Stimulated activated CD8-positive, alpha-beta memory T cell treated with anti-CD3 and anti-CD28 coated beads, Interleukin-12 subunit alpha, Interleukin-12 subunit beta, amount 100 ng/mL, for 24 hours (primary cell): Measurements from ENCODE around the gene GNRH2.
"Not testable (repeated sequence)": the region's sequence is repeated elsewhere in the genome, so short reads cannot be mapped to it uniquely, and the experiment has no call there.

Experiments
- DNase-seq: peaks from one replicate; pipeline ENCODE4 v3.0.0-alpha.2; 2020; ENCODE audit errors: extremely low read depth

The GNRH2 gene, protein sequence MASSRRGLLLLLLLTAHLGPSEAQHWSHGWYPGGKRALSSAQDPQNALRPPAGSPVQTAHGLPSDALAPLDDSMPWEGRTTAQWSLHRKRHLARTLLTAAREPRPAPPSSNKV

DNA sequence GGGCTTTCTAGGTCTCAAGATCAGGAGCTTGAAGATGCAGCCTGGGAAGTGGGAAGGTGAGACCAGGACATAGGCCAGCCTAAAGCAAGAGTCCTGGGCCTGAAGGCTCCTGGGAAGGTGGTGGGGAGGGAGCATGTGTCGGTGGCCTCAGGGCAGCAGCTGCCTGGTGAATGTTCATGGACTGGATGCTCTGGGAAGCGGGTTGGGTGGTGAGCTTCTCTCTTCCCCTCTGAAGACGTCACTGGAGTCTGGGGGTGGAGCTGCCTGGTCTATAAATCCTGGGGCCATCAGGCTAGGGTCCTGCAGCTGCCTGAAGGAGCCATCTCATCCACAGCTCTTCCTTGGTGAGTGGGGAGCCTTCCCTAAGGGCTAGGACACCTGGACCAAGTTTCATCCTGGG is at the start of gene GNRH2:
Gene GNRH2 (plus strand): TSS at position 301 of the 400 bp plus-strand sequence. CDS start 793 bp downstream, outside the sequence.
- DNase-seq, result no peak

DNA sequence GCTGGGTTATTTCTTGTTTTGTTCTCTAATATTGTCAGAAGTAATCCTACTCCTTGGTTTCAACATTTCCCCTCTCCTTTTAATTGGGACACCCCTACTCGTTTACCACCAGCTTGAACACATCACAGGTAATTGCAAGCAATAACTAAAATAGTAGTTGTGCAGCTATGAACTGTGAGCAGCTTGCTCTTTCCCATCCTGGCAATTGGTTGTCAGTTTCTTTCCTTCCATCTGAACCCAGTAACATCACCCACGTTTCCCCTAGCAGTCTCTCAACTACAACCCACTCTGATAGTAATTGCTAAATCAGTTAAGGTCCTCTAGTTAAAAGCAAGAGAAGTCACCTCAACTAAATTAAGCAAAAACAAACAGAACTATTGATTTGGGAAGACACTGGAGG is 47.6 kb upstream of the GNRH2 start:
- DNase-seq, result no peak

DNA sequence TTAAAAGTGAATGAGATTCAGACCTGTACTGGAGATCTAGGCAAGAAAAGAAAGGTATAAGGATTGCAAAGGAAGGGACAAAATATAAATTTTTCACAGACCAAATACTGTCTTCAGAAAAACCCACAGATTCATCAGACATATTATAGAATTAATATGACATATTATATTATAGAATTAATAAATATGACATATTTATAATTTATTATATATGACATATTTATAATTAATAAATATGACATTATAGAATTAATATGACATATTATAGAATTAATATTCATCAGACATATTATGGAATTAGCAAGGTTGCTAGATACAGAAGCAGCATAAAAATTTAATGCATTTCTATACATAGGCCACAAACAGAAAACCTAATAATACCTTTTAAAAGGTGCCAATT is 44.7 kb upstream of the GNRH2 start:
- no peak for DNase-seq

DNA sequence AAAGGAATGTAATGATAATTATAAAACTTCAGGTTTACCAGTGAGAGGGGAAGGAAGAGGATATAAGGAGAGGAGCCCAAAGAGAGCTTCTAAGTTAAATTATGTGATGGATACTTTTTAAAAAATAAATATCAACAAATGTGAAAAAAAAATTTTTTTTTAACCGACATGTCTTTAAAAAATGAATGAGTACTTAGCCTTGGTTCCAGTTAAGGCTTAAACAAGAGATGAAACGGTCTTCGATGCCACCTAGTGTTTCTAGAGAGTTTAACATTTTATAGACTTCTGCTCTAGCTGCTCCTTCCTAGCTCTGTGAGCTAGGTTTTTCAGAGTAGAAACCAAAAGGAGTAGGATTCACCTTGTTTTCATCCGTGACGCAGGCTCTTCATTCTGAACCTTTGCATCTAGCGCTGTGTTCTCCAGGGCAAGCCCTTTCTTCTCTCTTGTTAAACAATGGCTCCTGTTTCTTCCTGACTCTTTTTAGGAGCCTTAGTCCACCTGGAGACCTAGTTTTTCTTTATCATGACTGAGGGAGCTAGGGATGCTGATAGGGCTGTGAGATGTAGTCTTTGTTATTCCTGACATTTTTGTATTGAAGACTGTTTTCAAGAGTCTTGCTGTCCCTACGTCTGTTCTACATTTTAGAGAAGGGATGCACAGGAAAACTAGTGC is 42.4 kb upstream of the GNRH2 start:
- DNase-seq, result no peak

DNA sequence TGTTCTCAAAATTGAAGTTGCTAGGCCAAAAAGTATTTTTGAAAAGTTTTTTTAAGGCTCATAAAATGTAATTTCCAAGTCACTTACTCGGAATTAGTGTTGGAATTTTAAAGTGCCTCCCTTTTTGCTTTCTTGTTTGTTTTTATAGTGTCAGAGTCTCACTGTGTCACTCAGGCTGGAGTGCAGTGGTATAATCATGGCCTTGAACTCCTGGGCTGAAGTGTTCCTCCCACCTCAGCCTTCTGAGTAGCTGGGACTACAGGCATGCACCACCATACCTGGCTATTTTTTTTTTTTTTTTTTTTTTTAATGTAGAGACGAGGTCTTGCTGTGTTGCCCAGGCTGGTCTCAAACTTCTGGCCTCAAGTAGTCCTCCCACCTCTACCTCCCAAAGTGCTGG is 40.0 kb upstream of the GNRH2 start:
- DNase-seq, result no peak

DNA sequence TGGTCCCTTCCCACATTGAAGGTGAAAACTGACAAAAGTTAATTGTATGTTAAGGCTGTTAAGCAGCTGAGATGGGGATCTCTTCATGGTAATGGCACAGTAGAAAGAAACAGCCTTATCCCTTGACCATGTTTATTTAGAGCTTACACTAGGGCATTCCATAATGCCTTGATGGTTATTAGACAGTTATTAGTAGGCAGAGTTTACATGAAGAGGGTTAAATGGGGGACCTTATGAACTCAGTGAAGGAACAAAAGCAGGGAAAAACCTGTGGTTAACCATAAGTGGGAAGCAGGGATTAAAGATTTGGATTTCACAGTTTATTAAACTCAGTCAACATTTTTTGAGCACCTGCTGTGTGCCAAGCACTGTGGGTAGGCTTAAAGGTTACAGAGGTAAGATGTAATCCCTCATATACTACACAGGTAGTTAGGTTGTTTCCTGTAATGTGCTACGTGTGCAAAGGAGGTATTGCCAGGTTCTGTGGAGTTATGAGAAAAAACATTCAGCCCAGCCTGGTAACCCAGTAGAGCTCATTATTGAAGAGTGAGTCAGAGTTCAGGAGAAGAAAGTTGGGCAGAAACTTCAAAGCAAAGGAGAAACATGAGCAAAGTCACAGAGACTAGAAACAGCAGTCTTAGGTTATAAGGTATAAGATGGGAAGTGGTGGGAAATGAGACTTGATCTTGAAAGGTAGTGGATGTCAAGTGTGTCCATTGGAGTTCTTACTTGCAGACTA is 32.3 kb upstream of the GNRH2 start:
- DNase-seq, result no peak

DNA sequence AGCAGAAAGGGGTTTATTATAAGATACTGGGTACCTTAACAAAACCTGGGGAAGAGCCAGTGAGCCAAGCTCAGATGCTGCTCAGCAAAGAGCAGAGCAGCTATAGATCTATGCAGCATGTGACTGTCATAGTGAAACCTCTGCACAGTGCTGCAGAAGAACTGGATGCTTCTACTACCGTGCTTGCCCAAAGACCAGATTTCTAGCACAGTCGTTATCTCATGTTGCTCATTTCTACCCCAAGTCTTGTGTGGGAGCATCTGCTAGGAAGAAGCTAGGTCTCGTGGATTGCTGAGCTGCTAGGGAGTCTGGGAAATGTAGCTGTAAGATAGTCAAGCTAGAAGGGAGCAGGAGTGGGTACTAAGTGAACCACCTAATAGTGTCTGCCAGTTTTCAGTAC is 31.7 kb upstream of the GNRH2 start:
- no peak for DNase-seq

DNA sequence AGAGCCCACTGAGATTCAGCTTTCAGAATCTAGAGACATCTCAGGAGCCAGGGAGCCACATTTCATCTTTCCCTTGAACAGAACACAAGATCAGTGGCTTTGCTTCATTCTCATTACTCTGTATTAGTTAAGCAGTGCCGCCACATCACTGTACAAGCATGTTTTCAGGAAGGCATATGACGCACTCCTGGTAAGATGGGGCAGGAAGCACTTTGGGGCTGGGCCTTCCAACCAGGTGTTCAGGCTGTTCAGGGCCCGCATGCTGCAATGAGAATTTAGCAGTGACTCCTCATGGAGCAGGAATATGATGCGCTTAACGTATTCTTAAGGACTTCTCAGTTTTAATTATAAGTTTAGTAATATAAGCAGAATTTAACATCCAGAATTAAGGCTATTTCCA is 29.7 kb upstream of the GNRH2 start:
- DNase-seq, result no peak

DNA sequence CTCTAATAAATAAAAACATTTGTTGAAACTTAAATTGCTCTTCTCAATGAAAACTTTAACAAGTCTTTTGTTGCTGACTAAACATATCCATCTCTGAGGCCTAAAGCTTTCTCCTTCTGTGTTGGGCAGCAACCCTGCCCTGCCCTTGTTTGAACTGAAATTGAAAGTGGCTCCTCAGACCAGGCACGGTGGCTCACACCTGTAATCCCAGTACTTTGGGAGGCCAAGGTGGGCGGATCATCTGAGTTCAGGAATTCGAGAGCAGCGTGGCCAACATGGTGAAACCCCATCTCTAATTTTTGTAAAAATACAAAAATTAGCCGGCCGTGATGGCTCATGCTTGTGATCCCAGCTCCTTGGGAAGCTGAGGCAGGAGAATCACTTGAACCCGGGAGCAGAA is 29.2 kb upstream of the GNRH2 start:
- no peak for DNase-seq

DNA sequence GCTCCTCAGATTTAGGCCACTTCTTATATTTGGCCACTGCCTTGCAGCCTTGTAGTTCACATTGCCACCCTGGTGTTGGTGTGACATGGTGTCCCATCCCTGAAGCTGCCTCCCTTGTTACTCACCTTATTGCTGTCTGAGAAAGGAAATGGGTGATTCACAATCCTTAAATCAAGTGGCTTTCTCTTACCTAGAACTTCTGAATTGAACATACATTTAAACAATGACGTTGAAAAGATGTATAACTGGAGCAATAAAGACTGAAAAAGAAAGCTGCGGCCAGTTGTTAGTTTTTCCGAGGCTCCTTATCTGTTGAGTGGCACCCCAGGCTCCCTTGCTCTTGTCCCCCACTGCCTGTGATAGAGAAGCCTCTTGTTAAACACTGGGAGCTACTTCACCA is 28.8 kb upstream of the GNRH2 start:
- no peak for DNase-seq

DNA sequence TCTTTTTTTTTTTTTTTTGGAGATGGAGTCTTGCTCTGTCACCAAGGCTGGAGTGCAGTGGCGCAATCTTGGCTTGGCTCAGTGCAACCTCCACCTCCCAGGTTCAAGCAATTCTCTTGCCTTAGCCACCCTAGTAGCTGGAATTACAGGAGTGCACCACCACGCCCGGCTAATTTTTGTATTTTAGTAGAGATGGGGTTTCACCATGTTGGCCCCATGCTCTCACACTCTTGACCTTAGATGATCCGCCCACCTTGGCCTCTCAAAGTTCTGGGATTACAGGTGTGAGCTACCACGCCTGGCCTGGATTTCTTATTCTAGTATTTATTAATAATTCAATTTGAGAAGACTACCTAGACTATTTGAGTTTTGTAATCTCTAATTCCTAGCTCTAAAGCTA is 28.1 kb upstream of the GNRH2 start:
- not testable (repeated sequence) for DNase-seq

DNA sequence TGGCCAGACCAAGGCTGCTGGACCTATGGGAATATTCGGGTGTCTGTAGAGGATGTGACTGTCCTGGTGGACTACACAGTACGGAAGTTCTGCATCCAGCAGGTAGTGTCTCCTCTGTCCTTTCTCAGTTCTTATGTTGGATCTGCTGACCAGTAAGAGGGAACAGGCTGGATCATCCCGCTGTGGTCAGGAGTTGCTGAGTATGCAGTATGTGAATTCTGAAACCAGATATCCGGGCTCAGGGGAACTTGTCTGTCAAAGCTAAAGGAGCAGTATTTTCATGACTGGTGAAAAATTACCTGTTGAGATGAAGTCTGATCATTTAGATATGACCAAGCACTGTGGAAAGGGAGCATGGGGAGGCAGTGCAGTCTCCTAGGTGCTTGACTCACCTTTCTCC is 22.1 kb upstream of the GNRH2 start:
- no peak for DNase-seq

DNA sequence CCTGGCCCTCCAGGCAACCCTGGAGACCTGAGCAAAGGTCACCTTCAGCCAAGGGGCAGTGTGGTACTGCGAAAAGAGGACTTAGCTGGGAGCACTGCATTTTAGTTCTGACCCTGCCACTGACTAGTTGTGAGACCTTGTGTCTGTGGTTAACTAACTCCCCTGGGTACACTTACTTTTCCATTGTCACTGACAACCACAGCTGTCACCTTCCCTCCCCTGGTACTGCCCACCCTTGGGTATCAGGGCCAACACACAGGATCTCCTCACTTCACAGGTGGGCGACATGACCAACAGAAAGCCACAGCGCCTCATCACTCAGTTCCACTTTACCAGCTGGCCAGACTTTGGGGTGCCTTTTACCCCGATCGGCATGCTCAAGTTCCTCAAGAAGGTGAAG is 21.6 kb upstream of the GNRH2 start:
- DNase-seq, result no peak

DNA sequence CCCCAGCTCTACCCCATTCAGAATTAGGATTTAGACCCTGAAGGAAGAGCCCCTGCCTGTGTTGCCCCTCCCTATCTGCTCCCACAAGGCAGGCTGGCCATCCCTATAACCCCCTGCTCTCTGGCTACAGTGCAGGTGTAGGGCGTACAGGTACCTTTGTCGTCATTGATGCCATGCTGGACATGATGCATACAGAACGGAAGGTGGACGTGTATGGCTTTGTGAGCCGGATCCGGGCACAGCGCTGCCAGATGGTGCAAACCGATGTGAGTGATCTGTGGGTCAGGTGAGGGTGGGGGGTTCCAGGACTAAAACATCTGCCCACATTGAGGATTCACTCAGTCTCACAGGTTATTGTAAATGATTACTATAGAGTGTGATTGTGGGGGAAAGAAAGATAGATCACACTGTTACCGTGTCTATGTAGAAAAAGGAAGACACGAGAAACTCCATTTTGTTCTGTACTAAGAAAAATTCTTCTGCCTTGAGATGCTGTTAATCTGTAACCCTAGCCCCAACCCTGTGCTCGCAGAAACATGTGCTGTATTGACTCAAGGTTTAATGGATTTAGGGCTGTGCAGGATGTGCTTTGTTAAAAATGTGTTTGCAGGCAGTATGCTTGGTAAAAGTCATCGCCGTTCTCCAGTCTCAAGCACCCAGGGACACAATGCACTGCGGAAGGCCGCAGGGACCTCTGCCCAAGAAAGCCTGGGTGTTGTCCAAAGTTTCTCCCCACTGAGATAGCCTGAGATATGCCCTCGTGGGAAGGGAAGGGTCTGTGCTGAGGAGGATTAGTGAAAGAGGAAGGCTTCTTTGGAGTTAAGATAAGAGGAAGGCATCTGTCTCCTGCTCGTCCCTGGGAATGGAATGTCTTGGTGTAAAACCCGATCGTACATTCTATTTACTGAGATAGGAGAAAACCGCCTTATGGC is 20.6 kb upstream of the GNRH2 start:
- not testable (repeated sequence) for DNase-seq

DNA sequence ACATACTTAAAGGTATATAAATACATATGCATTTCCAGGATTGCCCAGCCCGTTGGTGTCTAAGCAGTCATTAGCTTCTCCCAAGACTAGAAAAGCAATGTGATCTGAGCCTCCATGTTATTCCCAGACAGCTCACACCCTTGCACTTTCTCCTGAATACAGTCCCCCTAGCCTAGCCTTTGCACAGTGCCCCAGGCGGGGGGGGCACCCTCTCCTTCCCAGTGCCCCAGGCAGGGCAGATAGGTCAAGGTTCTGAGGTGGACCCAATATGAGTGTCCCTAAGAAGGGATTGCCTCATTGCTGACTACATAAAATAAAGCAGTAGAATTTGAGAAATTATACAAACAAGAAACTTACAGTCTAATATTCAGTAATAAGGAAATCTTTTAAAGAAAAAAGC is 15.4 kb upstream of the GNRH2 start:
- DNase-seq, result no peak

DNA sequence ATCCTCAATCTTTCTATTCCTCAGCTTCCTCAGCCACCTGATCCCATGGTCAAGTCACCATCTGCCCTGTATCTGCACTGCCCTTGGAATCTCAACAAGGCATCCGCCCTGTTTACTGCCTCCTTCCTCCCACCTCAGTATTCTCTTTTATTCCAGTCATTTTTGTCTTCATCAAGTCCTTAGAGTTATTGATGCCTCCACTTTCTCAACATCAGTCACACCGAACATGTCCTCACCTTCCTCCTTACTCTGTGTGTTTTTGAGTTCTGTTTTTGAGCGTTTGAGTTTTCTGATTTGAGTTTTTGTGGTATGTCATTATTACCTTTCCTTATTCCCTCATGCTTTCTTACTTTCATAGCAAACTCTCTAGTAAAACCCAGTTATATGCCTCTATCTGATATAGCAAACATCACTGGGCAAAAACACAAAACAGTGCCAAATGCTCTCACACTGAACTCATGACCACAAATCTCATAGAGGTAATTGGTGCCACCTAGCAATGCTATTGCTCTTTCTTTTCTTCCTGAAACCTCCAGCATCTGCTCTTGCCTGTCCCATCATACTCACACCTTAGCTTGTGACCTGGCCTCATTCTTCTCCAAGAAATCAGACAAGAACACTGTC is 11.8 kb upstream of the GNRH2 start:
- no peak for DNase-seq

DNA sequence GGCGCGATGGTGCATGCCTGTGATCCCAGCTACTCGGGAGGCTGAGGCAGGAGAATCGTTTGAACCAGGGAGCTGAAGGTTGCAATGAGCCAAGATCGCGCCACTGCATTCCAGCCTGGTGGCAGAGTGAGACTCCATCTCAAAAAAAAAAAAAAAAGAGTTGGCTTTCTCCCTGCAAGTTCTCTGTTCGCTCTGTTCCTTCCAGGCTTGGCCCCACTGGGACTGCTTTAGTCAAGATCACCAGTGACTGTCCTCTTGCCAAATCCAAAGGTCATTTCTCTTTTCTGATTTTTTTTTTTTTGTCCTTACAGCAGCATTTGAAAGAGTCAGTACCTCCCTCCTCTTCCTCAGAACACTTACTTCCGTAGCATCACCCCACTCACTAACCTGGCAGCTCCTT is 10.8 kb upstream of the GNRH2 start:
- no peak for DNase-seq

DNA sequence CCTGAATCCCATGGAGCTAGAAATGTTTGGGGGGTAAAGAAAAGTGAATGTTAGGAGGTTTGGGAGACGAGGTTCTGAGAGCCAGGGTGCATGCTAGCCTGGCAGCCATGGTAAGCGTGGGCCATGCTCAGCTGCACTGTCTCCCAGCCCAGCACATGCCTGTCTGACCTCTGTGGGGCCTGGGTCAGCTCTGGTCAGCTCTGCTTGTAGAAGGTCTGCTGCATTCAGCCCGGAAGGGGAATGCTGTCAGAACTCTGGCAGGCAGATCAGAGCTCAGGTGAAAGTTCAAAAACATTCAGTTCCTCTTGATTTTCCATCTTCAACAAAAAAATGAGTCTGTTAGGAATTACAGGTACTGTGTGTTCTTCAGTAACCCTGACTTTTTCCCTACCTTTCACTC is 5.8 kb upstream of the GNRH2 start:
- no peak for DNase-seq

DNA sequence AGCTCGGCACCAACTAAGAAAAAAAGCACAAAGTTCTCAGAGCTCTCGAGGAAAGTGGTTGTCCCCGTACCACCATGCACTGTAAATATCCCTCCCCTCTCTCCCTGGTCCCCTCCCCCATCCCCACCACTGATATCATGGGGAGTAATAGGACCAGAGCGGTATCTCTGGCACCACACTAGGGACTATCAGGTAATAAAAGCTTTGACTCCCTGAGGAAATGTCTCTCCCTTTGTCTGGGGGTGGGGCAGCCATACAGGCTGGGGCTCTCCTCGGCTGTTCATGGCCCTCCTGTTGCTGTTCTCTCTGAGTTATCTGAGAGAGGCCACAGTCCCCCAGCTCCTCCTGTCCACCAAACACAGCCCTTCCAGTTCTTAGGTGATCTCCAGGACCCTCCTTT is 5.0 kb upstream of the GNRH2 start:
- no peak for DNase-seq

DNA sequence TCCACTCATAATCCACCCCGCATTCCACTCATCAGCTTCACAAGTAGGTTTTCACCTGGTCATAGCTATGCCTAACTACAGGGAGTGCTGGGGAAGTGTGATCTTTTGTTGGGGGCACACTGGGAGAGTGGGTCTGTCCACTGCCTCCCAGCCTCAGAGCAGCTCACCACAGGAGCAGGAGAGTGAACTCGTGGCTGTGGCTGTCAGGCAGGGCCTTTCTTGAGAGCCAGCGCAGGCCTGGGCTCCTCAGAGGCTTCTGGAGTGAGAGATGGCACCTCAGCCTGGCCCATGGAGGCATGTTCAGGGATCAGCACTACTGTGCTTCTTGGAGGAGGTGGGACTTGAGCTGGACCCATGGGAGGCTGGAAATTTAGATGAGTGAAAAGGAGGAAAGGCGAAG is 4.0 kb upstream of the GNRH2 start:
- no peak for DNase-seq

DNA sequence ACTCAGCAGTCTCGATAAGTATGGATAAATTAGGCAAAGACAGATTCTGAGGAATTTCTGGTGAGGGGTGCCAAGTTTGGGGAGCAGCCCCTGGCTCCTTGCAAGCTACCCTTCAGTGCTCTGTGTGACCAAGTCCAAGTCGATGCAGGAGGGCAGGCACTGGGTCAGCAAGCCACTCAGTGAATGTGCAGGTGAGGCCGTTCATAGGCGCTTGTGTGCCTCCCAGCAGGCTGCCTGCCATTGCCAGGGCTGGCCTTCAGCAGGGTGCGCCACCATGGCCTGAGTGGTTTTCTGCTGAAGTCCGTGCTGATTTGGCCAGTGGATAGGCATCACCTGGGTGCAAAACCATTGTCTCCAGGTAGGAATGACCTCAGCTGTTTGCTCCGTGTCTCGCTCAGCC is 3.3 kb upstream of the GNRH2 start:
- DNase-seq, result no peak

DNA sequence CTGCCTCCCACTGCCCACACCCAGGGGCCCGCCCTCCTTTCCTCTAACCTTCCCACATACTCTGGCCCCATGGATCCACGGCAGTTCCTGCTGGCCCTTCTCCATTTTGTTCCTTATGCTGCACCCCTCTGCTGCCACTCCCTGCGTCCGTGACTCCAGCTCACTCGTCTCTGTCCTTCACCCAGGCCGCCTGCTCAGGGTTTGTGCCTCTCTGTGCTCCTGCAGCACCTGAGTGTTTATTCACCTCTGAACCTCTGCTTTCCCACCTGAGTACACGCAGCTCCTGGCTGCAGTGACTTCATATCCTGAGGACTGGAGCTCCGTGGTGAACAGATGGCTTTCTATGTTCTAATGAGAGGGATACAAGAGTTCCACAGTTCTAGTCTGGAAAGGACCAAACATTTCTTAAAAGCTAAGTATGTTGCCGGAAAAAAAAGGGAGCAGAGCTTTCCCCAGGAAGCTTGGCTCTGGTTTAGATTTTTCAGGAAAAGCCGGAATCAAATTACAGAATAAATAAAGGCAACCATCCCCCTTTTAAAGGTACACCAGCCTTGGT is 1.5 kb upstream of the GNRH2 start:
- DNase-seq, result no peak
